OCI-LY1 (cell line): Measurements from ENCODE around the gene ZBTB32.

ENCODE experiments used
- H2AFZ ChIP-seq: fragments of 200-600 bp; sonication (generic), shearing (Covaris generic); 2 replicates; pipeline ENCODE4 v1.6.0; 2014; ENCODE audit warnings: antibody characterized with exemption, mild to moderate bottlenecking, low read length
- H3F3A ChIP-seq: fragments of 200-600 bp; sonication (generic), shearing (Covaris generic); 2 replicates; pipeline ENCODE4 v1.6.0; 2014; ENCODE audit warnings: mild to moderate bottlenecking, antibody characterized with exemption, low read length, moderate library complexity; ENCODE audit not compliant: insufficient read depth
- H3K27ac ChIP-seq: fragments of 200-600 bp; sonication (generic); 2 replicates; pipeline ENCODE4 v1.5.1; 2014; ENCODE audit warnings: low read length, mixed run types, mild to moderate bottlenecking, low read depth; ENCODE audit not compliant: poor library complexity, severe bottlenecking
- H3K27me3 ChIP-seq: fragments of 200-600 bp; sonication (generic); 2 replicates; pipeline ENCODE4 v1.6.0; 2014; ENCODE audit warnings: antibody characterized with exemption, mild to moderate bottlenecking, low read length, moderate library complexity; ENCODE audit not compliant: insufficient read depth
- H3K36me3 ChIP-seq: fragments of 200-600 bp; sonication (generic); 2 replicates; pipeline ENCODE4 v1.6.1; 2014; ENCODE audit warnings: mild to moderate bottlenecking, antibody characterized with exemption, low read length, moderate library complexity, mixed read lengths; ENCODE audit not compliant: insufficient read depth
- H3K4me1 ChIP-seq: fragments of 200-600 bp; sonication (generic); 2 replicates; pipeline ENCODE4 v1.5.1; 2014; ENCODE audit warnings: mild to moderate bottlenecking, low read length, moderate library complexity; ENCODE audit not compliant: insufficient read depth, severe bottlenecking
- H3K4me2 ChIP-seq: fragments of 200-600 bp; sonication (generic), shearing (Covaris generic); 2 replicates; pipeline ENCODE4 v1.6.1; 2014; ENCODE audit warnings: low read length
- H3K4me3 ChIP-seq: fragments of 200-600 bp; sonication (generic); 2 replicates; pipeline ENCODE4 v1.5.1; 2014; ENCODE audit warnings: low read length, low read depth, mild to moderate bottlenecking, mixed read lengths; ENCODE audit not compliant: poor library complexity, severe bottlenecking
- H3K79me2 ChIP-seq: fragments of 200-600 bp; shearing (Covaris generic); 2 replicates; pipeline ENCODE4 v1.6.1; 2016; ENCODE audit warnings: mixed run types, low read length, mixed read lengths; ENCODE audit not compliant: insufficient read depth
- H3K9ac ChIP-seq: fragments of 200-600 bp; sonication (generic), shearing (Covaris generic); 2 replicates; pipeline ENCODE4 v1.6.1; 2014; ENCODE audit warnings: mild to moderate bottlenecking, low read length, mixed read lengths
- H3K9me2 ChIP-seq: fragments of 200-600 bp; sonication (generic), shearing (Covaris generic); 2 replicates; pipeline ENCODE4 v1.6.1; 2014; ENCODE audit warnings: low read depth, mild to moderate bottlenecking, low read length, mixed read lengths
- H3K9me3 ChIP-seq: fragments of 200-600 bp; shearing (Covaris generic); 2 replicates; pipeline ENCODE4 v1.6.1; 2014; ENCODE audit warnings: low read length, mixed read lengths
- H4K20me1 ChIP-seq: fragments of 200-600 bp; sonication (generic), shearing (Covaris generic); 2 replicates; pipeline ENCODE4 v1.6.0; 2016; ENCODE audit warnings: mild to moderate bottlenecking, low read length; ENCODE audit not compliant: insufficient read depth
- CTCF ChIP-seq: fragments of 200-600 bp; sonication (generic), shearing (Covaris generic); IDR thresholded peaks from 2 replicates; pipeline ENCODE4 v1.5.1; 2017; ENCODE audit warnings: mild to moderate bottlenecking, antibody characterized with exemption, low read length, moderate library complexity, mixed read lengths
- EZH2 ChIP-seq: fragments of 200-600 bp; sonication (generic), shearing (Covaris generic); IDR thresholded peaks from 2 replicates; pipeline ENCODE4 v1.8.0; 2017; ENCODE audit warnings: borderline replicate concordance, mixed run types, mild to moderate bottlenecking, antibody characterized with exemption, low read length, moderate library complexity, mixed read lengths

The ZBTB32 gene

DNA sequence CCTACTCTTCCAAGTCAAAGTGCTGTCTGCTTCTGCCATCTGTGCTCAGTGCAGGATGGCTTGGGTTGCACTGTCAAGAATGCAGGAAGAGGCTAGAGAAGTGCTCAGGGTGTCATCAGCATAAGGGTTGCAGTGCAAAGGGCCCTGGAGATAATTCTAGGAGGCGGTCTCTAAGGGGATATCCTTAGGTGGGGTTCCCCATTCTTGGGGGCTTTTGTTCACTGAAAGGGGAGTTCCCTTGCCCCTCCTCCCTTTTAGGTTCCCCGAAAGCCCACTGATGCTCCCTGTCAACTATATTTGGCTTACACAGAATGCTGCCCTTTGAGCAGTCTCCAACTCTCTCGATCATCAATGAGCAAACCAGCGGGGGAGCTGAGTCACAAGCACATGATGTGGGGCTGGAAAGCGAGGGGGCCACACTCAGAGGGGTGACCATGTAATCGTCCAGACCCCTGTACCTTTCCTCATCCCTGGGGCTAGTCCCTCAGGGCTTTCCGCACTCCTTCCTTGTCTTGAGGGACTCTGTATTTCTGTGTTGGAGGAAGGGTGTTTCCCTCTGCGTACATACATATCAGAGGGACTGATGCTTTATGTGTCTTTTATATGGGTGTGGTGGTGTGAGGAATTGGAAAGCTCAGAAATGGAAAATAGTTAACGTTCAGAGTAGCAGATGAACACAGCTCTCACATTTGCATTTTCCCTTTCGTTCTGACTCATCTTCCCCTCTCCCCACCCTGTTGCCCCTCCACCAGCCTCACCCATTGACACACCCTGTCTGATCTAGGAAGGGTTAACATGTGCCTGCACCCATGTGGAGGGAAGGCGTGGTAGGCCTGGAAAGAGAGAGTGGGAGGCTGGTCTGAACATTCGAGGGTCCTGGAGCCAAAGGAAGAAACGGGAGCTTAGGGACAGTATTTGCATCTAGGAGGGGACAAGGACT lies 6.7 kb downstream of the ZBTB32 start:
- H3F3A ChIP-seq, result no peaks in the 10 kb centered on the region
- H3K79me2 ChIP-seq, result no peaks in the 10 kb centered on the region
- no peaks in the 10 kb centered on the region for H3K36me3 ChIP-seq
- H3K4me3 ChIP-seq, result no peak overlapping the region
- H2AFZ ChIP-seq, result no peak overlapping the region
- TF ChIP-seq EZH2 (no peak), CTCF (no peak)
- no peak overlapping the region; the same call in 1 of the 2 replicates for H3K9ac ChIP-seq
- no peaks in the 10 kb centered on the region for H3K9me2 ChIP-seq
- H3K4me2 ChIP-seq, result peak overlapping the region; percentile 22; the same call in 1 of the 2 replicates
- peaks cover 13% of the 10 kb centered on the region for H3K4me1 ChIP-seq
- peaks cover 7% of the 10 kb centered on the region for H3K27me3 ChIP-seq
- no peaks in the 10 kb centered on the region for H4K20me1 ChIP-seq
- H3K9me3 ChIP-seq, result no peaks in the 10 kb centered on the region
- peak overlapping the region; percentile 52 for H3K27ac ChIP-seq

- Histone ChIP-seq H3K36me3 (no peaks in the 10 kb centered on the region), H3K9me3 (no peaks in the 10 kb centered on the region), H3F3A (no peaks in the 10 kb centered on the region), H3K4me2 (no peak overlapping the region), H3K4me3 (no peak overlapping the region), H3K27me3 (peaks cover 7% of the 10 kb centered on the region), H2AFZ (no peak overlapping the region), H3K27ac (no peak overlapping the region), H3K4me1 (peaks cover 22% of the 10 kb centered on the region), H3K9ac (no peak overlapping the region), H3K79me2 (no peaks in the 10 kb centered on the region), H3K9me2 (no peaks in the 10 kb centered on the region), H4K20me1 (no peaks in the 10 kb centered on the region)
- TF ChIP-seq CTCF, result no peak
- no peak for TF ChIP-seq EZH2
Measured at GRCh38 chr19:35712567-35713505, 8.5 kb downstream of the ZBTB32 start.

- no peaks in the 10 kb centered on the region for H4K20me1 ChIP-seq
- H3K9me2 ChIP-seq, result no peaks in the 10 kb centered on the region
- H3K27ac ChIP-seq, result no peak overlapping the region
- no peak overlapping the region for H3K4me2 ChIP-seq
- H3K27me3 ChIP-seq, result peaks cover 7% of the 10 kb centered on the region
- no peak overlapping the region for H2AFZ ChIP-seq
- H3K79me2 ChIP-seq, result 0 out of 2 replicates have a peak, but pooled peaks cover under 1% of the 10 kb centered on the region
- no peaks in the 10 kb centered on the region for H3K36me3 ChIP-seq
- peaks cover 22% of the 10 kb centered on the region for H3K4me1 ChIP-seq
- H3K9me3 ChIP-seq, result no peaks in the 10 kb centered on the region
- no peaks in the 10 kb centered on the region for H3F3A ChIP-seq
- H3K9ac ChIP-seq, result no peak overlapping the region
- TF ChIP-seq CTCF (no peak), EZH2 (no peak)
- no peak overlapping the region for H3K4me3 ChIP-seq
Measured at GRCh38 chr19:35713506-35713850, 9.1 kb downstream of the ZBTB32 start.
